Stomach (tissue), 4 donors: ENCODE results near the gene RABGAP1L.

ENCODE experiments used
- CTCF ChIP-seq, 7 experiments: fragments of 450-650 bp in 4 of 7; fragments of 200-600 bp in 3 of 7; sonication (generic) in 3 of 7; IDR thresholded peaks; one replicate each; pipeline ENCODE4 v1.5.1; 2016 to 2019; ENCODE audit warnings: antibody characterized with exemption in 7 of 7, control low read depth in 2 of 7, mild to moderate bottlenecking in 1 of 7
- POLR2A ChIP-seq, 4 donors: fragments of 450-650 bp; IDR thresholded peaks; one replicate each; pipeline ENCODE4 v1.6.1; 2016; ENCODE audit warnings: antibody characterized with exemption in 4 of 4, control low read depth in 2 of 4, mild to moderate bottlenecking in 1 of 4, moderate library complexity in 1 of 4
- POLR2AphosphoS5 ChIP-seq, 3 donors: sonication (generic); formaldehyde crosslinking; IDR thresholded peaks; one replicate each; pipeline ENCODE4 v1.6.1; 2016; ENCODE audit warnings: antibody characterized with exemption in 3 of 3

DNA sequence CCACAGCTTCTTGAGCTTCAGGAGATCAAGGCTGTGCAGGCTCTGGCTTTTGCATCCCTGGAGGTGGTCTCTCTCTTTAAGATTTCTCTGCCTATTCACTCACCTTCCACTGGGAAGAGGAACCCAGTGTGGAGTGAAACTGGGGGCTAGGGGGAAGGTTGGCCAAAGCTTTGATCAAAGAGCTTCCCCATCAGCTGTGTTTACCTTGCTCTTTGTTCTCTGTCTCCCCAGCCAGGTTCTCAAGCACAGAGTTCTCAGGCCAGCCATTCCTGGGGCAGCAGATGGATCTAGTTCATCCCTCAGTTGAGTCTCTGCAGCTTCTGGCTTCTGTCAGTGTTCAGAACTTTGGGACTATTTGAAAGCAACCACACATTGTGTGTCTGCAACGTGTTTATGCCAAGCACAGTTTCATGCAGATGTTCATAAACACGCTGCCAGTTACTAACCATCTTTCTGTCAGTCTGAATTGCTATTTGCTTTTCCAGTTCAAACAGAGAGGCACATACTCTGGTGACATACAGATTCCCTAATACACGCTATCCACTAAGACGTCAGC, 881.1 kb downstream of the RABGAP1L start:
- TF ChIP-seq POLR2A (IDR thresholded peaks at IDR 0.05) (no peak), CTCF (IDR thresholded peaks at IDR 0.05) (no peak), POLR2AphosphoS5 (IDR thresholded peaks at IDR 0.05) (no peak)
